ENCODE data around the gene PLAAT1.

The PLAAT1 gene

DNA sequence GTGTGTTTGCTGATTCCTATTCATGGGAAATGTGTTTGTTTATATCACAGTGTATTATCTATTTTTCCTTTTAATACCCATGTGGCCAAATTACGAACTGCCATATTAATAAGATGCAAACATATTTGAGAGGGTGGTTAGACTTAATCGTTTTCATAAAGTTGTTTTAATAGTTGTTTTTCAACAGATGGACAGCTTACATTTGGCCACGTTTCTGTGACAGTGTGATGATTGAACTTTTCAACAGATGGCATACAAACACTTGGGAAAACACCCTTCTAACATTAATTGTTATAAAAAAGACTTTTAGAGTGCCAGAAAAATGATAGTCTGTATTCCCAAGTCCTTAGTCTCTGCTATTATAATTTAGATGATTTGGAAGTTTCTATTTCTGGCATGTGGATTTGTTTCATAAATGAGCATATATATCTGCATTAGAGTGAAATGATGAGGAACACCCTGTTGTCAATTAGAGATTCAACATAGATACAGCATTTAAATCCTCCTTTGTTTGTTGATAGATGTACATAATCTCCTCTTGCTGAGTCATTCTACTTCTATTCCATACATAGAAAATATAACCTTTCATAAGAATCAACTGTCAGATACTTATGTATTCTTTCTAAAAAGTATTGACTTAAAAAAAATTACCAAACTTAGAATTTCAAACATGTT, 13.1 kb downstream of the PLAAT1 start:
- no peak for DNase-seq (ENCODE audit: low read depth in 2 of 2)

DNA sequence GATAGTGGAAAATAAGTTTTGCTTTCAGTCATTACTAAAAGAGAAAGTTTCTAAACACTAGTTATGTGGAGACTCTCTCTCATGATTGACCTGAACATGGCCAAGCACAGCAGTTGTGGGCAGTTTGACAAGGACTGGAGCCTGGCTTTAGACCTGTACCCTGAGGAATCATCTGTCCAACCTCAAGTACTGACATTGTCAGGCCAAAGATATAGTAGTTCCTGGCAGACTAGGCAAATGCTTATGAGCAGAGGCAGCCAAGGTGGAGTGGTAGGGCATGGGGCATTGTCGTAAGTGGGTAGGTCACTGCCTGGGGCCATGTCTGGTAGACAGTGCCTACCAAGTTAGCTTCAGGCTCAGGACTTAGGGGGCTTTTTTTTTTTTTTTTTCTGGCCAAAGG, 20.9 kb downstream of the PLAAT1 start:
- no peak for DNase-seq (ENCODE audit: low read depth in 2 of 2)

DNA sequence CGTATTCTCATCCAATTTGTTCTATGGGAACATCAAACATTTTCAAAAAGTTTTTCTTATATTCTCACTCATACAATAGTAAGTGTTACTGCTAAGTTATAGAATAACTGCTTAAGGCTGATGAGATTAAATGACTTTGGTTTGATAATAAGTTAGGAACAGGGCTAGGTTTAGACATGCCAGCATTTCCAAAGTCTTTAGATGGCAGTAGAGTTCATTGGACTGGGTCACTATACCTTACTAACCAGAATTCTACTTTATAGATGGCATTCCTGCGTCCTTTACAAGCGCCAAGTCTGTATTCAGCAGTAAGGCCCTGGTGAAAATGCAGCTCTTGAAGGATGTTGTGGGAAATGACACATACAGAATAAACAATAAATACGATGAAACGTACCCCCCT, 21.7 kb downstream of the PLAAT1 start:
- DNase-seq (ENCODE audit: low read depth in 2 of 2), result no peak

DNA sequence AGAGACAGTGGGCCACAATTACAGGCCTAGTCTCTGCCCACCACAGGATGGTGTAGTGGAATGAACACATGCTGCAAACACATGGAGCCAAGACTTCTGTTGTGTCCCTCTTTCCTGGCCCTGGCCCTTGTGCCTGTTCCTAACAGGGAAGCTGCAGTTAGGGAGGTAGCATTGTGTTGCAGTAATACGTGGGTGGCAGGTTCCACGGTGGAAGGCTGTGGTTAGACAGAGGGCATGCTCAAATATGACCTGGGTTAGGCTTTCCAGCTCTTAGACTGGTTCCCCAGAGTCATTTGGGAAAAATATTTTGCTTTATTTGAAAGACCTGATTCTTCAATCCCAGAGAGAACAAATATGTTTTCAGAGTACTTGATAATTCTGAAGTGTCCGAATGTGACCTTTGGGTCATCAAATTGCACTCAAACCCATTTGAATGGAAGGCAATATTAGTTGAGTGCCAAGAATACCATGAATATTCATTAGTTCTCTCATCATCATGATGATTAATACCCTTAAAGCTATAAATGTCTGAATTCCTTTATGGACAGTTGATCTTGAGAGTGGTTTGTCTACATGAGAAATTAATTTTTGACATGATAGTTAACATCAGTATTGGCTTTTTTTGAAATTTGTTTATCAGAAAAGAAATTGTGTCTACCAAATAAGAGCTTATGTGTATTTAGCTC, 28.5 kb downstream of the PLAAT1 start:
- DNase-seq (ENCODE audit: low read depth in 2 of 2), result no peak

DNA sequence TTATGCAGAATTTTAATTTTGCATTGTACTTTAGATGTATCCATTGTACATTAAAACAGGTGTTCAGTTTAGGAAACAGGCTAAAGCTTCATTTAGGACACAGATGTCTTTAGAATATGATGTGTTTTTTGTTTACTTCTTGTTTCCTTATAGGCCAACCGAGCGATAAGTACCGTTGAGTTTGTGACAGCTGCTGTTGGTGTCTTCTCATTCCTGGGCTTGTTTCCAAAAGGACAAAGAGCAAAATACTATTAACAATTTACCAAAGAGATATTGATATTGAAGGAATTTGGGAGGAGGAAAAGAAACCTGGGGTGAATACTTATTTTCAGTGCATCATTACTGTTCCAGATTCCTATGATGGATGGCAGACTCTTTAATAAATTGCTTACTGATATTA, 29.4 kb downstream of the PLAAT1 start:
- DNase-seq (ENCODE audit: low read depth in 2 of 2), result no peak

DNA sequence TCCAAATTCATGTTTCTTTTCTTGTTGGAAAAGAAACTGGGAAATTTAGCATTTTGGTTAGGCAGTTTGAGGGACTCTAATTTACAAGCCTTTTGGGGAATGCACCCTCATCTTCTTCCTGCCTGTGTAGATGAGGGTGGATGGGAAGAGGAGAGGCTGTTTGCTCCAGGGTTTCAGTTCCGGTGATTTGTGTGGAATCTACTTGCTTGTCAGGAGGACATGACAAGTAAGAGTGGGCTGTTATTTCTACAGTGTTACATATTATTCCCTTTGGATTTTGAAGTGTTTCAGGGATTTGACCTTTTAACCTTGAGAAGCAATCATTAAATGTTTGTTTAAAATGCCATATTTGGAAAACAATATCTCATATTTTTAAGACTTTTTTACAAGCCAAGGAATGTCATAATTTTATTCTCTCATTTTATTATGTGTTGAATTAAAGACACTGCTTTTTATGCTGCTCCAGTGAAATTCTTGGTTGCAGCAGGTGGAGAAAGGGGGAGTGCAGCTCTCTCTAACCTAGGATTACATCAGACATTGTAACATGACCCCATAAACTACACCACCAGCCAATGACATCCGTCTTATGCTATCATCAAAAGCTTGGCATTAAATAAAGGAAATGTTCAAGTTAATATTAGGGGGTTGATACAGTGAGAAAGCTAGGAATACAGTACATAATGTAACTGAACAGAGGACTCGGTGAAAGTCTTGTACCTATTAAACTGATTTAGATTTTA, 30.2 kb downstream of the PLAAT1 start:
- DNase-seq (ENCODE audit: low read depth in 2 of 2), result no peak

DNA sequence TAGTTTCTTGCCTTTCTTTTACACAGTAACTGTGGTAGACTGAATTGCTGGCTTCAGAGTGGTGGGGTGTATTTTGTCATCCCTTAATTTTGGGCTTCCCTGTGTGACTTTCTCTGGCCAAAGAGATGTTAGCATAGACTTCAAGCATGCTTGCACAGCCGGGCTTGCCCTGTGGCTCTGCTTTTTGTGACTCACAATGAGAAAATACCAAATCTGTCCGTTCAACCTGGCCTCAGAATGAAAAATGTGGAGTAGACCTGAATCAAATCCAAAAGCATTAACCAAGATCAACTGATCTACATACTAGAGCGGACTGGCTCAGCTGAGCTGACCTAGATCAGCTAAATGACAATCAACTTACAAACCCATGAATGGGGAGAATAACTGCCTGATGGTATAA, 51.4 kb downstream of the PLAAT1 start:
- no peak for DNase-seq (ENCODE audit: low read depth in 2 of 2)

DNA sequence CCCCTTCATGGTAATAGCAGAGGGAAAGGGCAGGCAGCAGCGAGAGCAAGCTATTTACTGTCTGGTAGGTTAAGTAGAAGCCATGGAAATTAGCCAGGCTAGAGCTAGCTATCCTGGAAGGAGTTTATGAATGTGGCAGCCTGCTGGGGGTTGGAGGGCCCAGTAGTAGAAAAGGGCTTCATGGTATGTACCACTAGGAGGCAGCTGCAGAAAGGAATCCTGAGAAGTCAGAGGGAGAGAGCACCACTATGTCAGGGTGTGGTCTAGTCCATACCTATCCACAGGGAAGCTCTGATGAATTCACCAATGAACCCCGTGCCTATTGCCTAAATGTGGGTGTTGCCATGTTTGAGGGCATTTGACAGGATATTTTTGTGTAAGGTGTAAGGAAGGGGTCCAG, 55.0 kb downstream of the PLAAT1 start:
- DNase-seq (ENCODE audit: low read depth in 2 of 2), result no peak

DNA sequence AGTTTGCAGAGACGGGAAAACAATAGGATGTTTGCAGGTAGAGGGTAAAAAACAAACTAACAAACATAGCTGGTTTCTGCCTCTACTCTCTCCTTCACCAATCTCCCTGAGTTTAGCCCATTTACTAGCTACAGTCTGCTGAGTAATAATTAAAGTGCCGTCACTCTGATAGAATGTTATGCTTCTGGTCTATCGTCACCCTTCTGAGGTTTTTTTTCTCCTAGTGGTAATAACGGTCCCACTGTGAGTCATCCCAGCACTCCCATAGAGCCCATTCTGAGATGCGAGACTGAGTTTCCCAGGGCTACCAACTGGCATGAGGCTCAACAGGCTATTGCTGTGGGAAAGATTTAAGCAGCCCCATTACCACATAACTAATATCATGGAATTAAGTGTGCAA, 56.4 kb downstream of the PLAAT1 start:
- DNase-seq (ENCODE audit: low read depth in 2 of 2), result no peak

DNA sequence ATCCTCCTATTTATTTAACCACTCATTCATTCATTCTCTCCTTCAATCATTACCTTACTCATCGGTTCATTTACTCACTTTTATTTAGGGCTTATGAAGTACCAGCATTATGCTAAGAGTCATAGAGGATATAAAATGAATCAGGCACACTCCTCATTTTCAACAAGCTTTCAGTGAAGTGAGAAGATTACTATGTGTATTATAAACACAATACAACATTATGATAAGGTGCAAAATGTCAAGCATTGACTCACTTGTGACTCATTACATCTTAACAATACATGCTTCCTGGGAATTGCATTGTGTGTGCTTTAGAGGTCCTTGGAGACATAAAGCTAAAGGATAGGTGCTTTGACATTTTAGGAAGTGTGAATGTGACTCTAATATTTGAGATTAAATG, 60.4 kb downstream of the PLAAT1 start:
- DNase-seq (ENCODE audit: low read depth in 2 of 2), result no peak

DNA sequence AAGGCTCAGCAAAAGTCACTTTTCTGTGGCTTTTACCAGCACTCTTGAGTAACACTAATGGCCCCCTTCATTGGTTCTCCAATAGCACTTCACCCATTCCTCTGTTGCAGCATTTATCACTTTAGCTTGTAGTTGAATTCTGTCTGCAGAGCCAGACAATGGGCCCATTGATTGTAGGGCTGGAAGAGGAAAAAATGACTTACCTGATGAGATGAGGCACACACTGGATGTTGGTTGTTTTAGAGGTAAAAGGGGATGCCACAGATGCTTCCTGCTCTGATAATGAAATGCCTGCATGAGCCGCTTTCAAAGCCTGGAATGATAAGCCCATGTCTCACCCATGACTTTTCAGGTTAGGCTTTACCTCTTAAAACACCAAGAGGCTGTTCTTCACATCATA, 64.3 kb downstream of the PLAAT1 start:
- no peak for DNase-seq (ENCODE audit: low read depth in 2 of 2)

DNA sequence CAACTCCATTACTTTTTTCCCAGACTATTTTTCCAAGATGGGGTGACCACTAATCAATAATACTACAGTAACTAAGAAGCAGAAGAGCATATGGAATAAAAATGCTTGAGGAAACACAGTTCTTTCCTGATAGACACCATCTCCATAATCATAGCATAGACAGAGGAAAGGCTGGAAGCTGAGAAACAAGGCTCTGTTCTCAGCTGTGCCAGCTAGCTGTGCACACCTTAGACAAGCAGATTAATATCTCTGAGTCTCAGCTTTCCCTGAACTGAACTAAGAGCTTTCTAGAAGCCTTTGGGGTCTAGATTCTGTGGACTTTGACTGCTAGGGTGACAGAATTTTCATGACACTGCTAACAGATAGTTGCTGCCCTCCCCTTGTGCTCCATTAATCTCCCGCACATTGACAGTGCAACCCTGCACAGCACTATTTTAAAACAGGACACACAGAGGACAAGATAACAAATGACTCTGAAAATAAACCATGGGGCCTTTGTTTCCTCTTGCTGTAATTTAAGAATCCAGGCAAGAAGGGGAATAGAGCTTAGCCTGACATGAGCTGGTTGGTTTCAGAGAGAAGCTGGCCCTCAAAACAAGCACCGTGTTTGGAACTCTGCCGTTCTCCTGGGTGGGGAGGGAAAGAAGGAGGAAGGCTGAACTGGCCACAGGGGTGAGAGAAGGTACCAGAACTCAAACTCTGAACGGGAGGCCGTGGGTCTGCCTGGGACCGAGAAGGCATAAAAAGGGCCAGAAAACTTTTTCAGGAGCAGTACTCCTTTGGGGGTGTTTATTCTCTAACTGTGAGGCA, 70.1 kb downstream of the PLAAT1 start:
- no peak for DNase-seq (ENCODE audit: low read depth in 2 of 2)

DNA sequence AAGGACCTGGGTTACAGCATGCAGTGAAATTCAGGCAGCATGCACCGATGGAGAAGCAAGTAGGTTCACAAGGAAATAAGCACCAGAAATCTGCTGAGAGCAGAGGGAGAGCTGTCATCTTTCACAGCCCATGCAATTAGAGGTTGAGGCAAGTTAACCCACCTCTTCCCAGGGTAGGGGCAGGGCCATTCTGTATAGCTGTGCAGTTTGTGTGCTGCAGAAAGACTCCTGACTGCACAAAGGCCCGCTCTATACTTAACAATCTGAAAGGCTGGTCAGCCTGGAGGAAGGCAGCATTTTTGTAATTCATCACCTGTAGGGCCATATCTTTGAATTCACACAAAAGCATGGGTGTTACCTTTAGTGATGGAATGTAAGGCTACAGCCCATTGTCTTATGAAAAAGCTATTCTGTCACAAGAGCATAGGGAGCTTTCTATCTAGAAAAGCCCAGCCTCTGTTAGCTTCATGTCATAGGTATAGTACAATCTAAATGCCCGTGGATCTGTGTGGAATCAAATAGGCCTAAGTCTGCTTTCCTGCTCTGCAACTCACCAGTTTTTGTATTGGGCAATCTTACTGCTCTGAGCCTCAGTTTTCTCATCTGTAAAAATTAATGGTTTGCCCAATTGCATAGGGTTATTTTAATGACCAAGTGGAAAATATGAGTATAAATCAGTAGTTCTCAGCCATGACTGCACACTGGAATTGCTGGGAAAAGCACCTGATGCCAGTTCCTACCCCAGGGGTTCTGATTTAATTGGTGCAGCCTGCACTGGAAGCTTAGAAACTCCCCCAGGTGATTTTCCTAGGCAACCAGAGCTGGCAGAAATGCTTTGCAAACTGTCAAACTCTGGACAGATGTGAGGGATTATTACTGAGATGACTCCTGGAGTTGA, 72.3 kb downstream of the PLAAT1 start:
- no peak for DNase-seq (ENCODE audit: low read depth in 2 of 2)

DNA sequence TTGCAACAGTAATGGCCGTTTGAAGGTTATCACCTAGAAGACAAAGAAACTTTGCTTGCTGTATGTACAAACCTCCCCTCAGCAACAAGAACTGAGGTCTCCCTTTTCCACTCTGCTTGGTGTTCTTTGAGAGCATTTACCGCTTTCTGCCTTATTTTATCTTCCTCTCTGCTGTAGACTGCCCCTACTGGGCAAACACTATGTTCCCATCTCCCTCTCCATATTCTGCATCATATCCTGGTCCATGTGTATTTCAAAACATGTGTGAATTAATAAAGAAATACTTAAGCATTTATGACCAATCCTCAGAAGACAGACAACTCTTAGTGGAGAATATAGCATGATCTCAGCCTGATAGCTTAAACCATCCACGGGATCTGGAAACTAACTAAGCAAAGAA, 73.1 kb downstream of the PLAAT1 start:
- no peak for DNase-seq (ENCODE audit: low read depth in 2 of 2)

DNA sequence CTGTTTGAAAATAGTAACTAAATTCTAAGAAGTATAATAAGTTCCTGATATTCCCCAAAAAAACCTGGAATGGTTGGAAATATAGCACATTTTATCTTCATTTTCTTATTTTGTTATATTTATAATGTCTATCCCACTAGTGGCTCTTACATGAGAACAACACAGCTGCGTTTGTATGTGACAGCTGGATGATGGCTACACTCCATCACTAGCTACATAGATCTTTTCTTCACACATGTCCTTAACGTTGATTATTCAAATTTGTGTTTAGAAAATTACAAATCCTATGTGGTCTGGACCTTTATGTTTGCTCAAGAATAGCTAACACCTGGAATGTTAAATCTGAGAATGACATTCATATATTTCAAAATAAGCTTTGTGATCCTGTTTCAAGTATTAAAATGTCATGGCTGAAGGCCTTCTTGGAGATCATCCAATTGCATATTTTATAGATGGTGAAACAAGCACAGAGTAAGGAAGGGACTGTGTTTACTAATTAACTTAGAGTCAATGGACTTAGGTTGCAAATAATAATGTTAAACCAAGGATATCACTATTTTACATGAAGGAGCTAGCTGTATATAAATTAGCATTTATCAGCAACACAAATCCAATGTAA, 76.8 kb downstream of the PLAAT1 start:
- no peak for DNase-seq (ENCODE audit: low read depth in 2 of 2)

Measured in stimulated activated CD8-positive, alpha-beta memory T cell treated with anti-CD3 and anti-CD28 coated beads, Interleukin-15, amount 100 ng/mL, for 48 hours (primary cell).